K562 (cell line): ENCODE data around the gene EGR1. TPM values are rescaled to one million over a fixed set of nuclear protein-coding genes. Genes with fewer than 3 reads are reported as not detected.
A peak's percentile ranks its signal among the peaks of the same experiment; 100 is the strongest.

Source experiments
- CC2D1A ChIP-seq: fragments of 450-650 bp; IDR thresholded peaks from 2 replicates; pipeline ENCODE4 v1.6.1; 2017; ENCODE audit warnings: mild to moderate bottlenecking
- ESRRB ChIP-seq: fragments of 250-450 bp; sonication (Bioruptor Pico); IDR thresholded peaks from 2 replicates; pipeline ENCODE4 v1.5.0; 2020; ENCODE audit warnings: mild to moderate bottlenecking, moderate library complexity, borderline replicate concordance
- IRF2 ChIP-seq: sonication (generic); formaldehyde crosslinking; IDR thresholded peaks from 2 replicates; pipeline ENCODE4 v1.8.1; 2022; ENCODE audit warnings: mild to moderate bottlenecking, missing genetic modification reagents
- L3MBTL2 ChIP-seq: fragments of 450-650 bp; IDR thresholded peaks from 2 replicates; pipeline ENCODE4 v1.6.1; 2016; ENCODE audit warnings: mild to moderate bottlenecking, moderate library complexity
- NFYB ChIP-seq: IDR thresholded peaks from 2 replicates; pipeline ENCODE4 v1.6.1; 2011; ENCODE audit warnings: mild to moderate bottlenecking, moderate library complexity; ENCODE audit not compliant: insufficient read length; ENCODE audit errors: extremely low read depth
- RAD51 ChIP-seq: fragments of 450-650 bp; IDR thresholded peaks from 2 replicates; pipeline ENCODE4 v1.7.1; 2016; ENCODE audit warnings: low read depth, mild to moderate bottlenecking, borderline replicate concordance
- RB1 ChIP-seq: fragments of 450-650 bp; IDR thresholded peaks from 2 replicates; pipeline ENCODE4 v1.6.1; 2017; ENCODE audit warnings: low read depth, mild to moderate bottlenecking
- RBM15 ChIP-seq: fragments of 200-400 bp; formaldehyde crosslinking; IDR thresholded peaks from 2 replicates; pipeline ENCODE4 v1.6.1; 2018; ENCODE audit warnings: mild to moderate bottlenecking, low read length, moderate library complexity; ENCODE audit not compliant: insufficient read depth
- SRSF3 ChIP-seq: fragments of 200-400 bp; formaldehyde crosslinking; IDR thresholded peaks from 2 replicates; pipeline ENCODE4 v1.6.1; 2016; ENCODE audit warnings: mild to moderate bottlenecking, low read length, moderate library complexity; ENCODE audit not compliant: insufficient read depth
- SRSF7 ChIP-seq: fragments of 200-400 bp; formaldehyde crosslinking; optimal IDR thresholded peaks from 2 replicates; pipeline ENCODE3; 2017; ENCODE audit warnings: mild to moderate bottlenecking, low read depth, low read length
- TBL1XR1 ChIP-seq, 2 experiments: IDR thresholded peaks; 2 replicates each; pipeline ENCODE4 v1.6.1; 2012; ENCODE audit warnings: improper control_type of control experiment in 2 of 2, low read length in 2 of 2, mild to moderate bottlenecking in 1 of 2
- ZBTB17 ChIP-seq: fragments of 450-650 bp; formaldehyde crosslinking; IDR thresholded peaks from 2 replicates; pipeline ENCODE4 v1.4.0; 2020; ENCODE audit warnings: mild to moderate bottlenecking
- ZNF197 ChIP-seq: fragments of 200-800 bp; sonication (Bioruptor generic); IDR thresholded peaks from 2 replicates; pipeline ENCODE4 v1.6.1; 2016; ENCODE audit warnings: low read depth, missing genetic modification characterization, missing compliant biosample characterization
- polyA plus RNA-seq, 8 experiments: library from polyadenylated mRNA; depleted of rRNA in 4 of 8; stranded (reverse) in 5 of 8; unstranded in 3 of 8; fragments of >200 nt; fragmentation: Nextera tagmentation in 2 of 8; fragmentation: Illumina TruSeq in 1 of 8; extraction: Ambion mirVana in 2 of 8; extraction: Trizol in 1 of 8; gene quantifications; 2 replicates each; pipeline versions ENCODE4 v1.2.1 to v1.2.3, GENCODE V29; 2011 to 2014; ENCODE audit warnings: inconsistent platforms in 1 of 8, missing spikeins in 1 of 8
- total RNA-seq, 7 experiments: library from RNA; depleted of rRNA in 6 of 7; stranded (reverse); fragments of >200 nt in 6 of 7; fragmentation: Illumina TruSeq in 2 of 7; extraction: Trizol in 2 of 7; gene quantifications; 2 replicates each; pipeline versions ENCODE4 v1.2.1 to v1.2.3, GENCODE V29; 2011 to 2021; ENCODE audit warnings: low replicate concordance in 1 of 7
- TF ChIP-seq, protein P1 (sequence below): fragments of 250-450 bp; sonication (Bioruptor Pico); IDR thresholded peaks from 2 replicates; pipeline ENCODE4 v1.8.0; 2022; ENCODE audit warnings: inconsistent platforms, mild to moderate bottlenecking, moderate library complexity, borderline replicate concordance
- TF ChIP-seq, protein P2 (sequence below), 2 experiments: fragments of 450-650 bp; conservative IDR thresholded peaks; 2 replicates each; pipeline ENCODE4 v1.6.1; 2017; ENCODE audit warnings: mild to moderate bottlenecking in 2 of 2, moderate library complexity in 2 of 2
- TF ChIP-seq, protein P3 (sequence below): fragments of 250-450 bp; sonication (Bioruptor Pico); IDR thresholded peaks from 2 replicates; pipeline ENCODE4 v1.6.1; 2021; ENCODE audit warnings: mild to moderate bottlenecking
- TF ChIP-seq, protein P4 (sequence below): fragments of 250-450 bp; sonication (Bioruptor Pico); IDR thresholded peaks from 2 replicates; pipeline ENCODE4 v1.4.0; 2020; ENCODE audit warnings: borderline replicate concordance
- TF ChIP-seq, protein P5 (sequence below), 2 experiments: fragments of 450-650 bp in 1 of 2; sonication (generic) in 1 of 2; formaldehyde crosslinking; conservative IDR thresholded peaks; 2 replicates each; pipeline versions ENCODE4 v1.4.0 to v1.8.1; 2020 to 2022; ENCODE audit warnings: mild to moderate bottlenecking in 1 of 2, missing genetic modification reagents in 1 of 2

Gene EGR1
- total and polyA plus RNA-seq, 9 of the 15 experiments (the other 6 are each of a cell fraction or from before 2014, with no cell fraction given) = 1.3 to 132 (median 21.5) TPM

DNA sequence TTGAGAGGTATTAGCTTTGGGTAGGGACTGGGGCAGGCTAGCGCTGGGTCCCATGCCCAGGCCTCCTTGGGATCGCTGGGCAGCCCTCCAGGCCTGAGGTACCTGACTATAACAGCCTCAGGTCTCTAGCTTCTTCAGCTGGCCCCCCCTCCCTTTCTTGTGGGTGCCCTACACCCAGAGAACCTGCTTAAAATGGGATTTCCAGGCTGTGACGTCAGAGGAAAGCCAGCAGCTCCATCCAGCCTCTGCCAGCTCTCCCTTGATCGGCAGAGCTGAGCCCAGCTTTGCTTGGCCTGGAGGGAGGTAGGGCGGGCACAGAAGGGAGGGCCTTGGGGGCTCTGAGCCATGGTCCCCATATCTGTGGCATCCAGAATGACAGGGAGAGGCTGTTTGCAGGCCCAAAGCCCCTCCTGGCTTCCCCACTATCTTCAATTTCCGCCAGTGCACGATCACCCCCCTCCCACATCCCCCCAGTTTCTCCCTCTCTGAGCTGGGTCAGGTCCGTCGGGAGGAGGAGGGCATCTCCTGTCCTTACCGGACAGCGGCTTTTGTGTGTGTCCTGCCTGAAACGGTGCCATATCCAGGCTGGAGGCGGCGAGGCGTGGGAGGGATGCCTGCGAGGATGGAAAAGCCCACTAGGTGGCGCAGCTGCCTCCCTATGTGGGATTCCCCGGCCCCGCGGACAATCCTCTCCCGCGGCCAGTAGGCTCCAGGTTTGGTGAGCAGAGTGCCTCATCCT, 15.6 kb upstream of the EGR1 start (continued):
- TF ChIP-seq, protein P1, sequence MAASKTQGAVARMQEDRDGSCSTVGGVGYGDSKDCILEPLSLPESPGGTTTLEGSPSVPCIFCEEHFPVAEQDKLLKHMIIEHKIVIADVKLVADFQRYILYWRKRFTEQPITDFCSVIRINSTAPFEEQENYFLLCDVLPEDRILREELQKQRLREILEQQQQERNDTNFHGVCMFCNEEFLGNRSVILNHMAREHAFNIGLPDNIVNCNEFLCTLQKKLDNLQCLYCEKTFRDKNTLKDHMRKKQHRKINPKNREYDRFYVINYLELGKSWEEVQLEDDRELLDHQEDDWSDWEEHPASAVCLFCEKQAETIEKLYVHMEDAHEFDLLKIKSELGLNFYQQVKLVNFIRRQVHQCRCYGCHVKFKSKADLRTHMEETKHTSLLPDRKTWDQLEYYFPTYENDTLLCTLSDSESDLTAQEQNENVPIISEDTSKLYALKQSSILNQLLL (CRISPR knock-in tag) = no peak
- 0 out of 2 replicates have a peak, but pooled peaks have one; percentile 20 for TF ChIP-seq L3MBTL2
- TF ChIP-seq, protein P2, sequence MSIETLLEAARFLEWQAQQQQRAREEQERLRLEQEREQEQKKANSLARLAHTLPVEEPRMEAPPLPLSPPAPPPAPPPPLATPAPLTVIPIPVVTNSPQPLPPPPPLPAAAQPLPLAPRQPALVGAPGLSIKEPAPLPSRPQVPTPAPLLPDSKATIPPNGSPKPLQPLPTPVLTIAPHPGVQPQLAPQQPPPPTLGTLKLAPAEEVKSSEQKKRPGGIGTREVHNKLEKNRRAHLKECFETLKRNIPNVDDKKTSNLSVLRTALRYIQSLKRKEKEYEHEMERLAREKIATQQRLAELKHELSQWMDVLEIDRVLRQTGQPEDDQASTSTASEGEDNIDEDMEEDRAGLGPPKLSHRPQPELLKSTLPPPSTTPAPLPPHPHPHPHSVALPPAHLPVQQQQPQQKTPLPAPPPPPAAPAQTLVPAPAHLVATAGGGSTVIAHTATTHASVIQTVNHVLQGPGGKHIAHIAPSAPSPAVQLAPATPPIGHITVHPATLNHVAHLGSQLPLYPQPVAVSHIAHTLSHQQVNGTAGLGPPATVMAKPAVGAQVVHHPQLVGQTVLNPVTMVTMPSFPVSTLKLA (conservative IDR thresholded peaks at IDR 0.05) = no peak
- TF ChIP-seq, protein P3, sequence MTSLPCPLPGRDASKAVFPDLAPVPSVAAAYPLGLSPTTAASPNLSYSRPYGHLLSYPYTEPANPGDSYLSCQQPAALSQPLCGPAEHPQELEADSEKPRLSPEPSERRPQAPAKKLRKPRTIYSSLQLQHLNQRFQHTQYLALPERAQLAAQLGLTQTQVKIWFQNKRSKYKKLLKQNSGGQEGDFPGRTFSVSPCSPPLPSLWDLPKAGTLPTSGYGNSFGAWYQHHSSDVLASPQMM = no peak
- TF ChIP-seq ZNF197 (CRISPR knock-in tag) = no peak
- TF ChIP-seq, protein P4, sequence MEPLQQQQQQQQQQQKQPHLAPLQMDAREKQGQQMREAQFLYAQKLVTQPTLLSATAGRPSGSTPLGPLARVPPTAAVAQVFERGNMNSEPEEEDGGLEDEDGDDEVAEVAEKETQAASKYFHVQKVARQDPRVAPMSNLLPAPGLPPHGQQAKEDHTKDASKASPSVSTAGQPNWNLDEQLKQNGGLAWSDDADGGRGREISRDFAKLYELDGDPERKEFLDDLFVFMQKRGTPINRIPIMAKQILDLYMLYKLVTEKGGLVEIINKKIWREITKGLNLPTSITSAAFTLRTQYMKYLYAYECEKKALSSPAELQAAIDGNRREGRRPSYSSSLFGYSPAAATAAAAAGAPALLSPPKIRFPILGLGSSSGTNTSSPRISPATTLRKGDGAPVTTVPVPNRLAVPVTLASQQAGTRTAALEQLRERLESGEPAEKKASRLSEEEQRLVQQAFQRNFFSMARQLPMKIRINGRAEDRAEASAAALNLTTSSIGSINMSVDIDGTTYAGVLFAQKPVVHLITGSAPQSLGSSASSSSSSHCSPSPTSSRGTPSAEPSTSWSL (CRISPR knock-in tag) = 0 out of 2 replicates have a peak, but pooled peaks have one; percentile 48
- TF ChIP-seq ZBTB17 (CRISPR knock-in tag) = no peak
- peak; percentile 92 for TF ChIP-seq RB1
- TF ChIP-seq, protein P5, sequence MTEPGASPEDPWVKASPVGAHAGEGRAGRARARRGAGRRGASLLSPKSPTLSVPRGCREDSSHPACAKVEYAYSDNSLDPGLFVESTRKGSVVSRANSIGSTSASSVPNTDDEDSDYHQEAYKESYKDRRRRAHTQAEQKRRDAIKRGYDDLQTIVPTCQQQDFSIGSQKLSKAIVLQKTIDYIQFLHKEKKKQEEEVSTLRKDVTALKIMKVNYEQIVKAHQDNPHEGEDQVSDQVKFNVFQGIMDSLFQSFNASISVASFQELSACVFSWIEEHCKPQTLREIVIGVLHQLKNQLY (CRISPR knock-in tag; conservative IDR thresholded peaks at IDR 0.05) = no peak
- no peak for TF ChIP-seq NFYB
- TF ChIP-seq TBL1XR1 (IDR thresholded peaks at IDR 0.05; ENCODE audit: low read length in 2 of 2) = 0 out of 4 replicates have a peak, but pooled peaks of 1 of the 2 experiments have one; percentile 18
- no peak for TF ChIP-seq SRSF3
- peak; percentile 56; the same call in 1 of the 2 replicates for TF ChIP-seq CC2D1A
- TF ChIP-seq IRF2 (CRISPR knock-in tag) = no peak
- no peak for TF ChIP-seq RAD51
- TF ChIP-seq RBM15 = no peak
- TF ChIP-seq SRSF7 = no peak
- no peak for TF ChIP-seq ESRRB
